Measurements from ENCODE around the gene CHD2.

The CHD2 gene

DNA sequence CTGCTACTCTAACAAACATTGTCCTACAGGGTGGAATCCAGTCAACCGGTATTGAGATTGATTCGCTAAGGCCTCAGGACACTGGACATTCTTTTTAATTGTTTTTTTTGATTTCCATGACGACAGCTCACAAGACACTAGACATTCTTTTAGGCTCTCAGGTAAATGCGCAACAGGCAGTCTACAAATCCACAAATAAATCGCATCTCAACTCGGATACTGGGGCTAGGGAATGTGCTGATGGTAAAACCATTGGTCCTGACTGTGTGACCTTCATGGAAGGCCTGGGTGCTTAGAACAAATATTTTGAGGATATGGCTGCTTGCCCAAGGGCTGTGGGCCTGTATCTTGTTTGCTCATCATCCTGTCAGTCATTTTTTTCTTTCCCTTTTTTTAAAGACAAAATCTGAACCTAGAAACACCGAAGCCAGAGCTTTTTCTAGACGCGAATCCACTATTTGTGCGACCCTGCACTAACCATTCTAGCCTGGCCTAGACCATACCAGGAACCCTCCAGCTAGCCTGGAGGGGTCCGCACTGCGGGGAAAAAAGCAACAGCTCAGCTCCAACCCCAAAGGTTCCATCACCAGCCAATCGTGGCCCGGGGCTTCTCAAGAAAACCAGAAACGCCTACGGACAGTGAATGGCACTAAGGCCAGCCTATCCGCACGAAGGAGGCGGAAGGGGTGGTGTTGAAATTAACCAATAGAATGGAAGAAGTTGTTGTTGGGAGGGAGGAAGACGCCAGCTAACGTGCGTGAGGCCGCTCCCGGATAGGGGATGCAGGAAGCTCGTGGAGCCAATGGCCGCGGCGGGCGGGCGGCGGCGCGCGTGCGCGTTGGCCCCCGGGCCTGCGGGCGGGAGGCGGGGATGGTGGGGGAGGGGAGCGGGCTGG lies 18.1 kb upstream of the CHD2 start:
- peak overlapping the region; percentile 98 for H3K27ac Mint-ChIP-seq
- ATAC-seq = peak; percentile 99
- peaks cover 32% of the 10 kb centered on the region for H3K36me3 Mint-ChIP-seq
- peak overlapping the region; percentile 86 for H3K4me3 Mint-ChIP-seq
- H3K27me3 Mint-ChIP-seq = no peaks in the 10 kb centered on the region
- H3K4me1 Mint-ChIP-seq = peaks cover 26% of the 10 kb centered on the region
- H3K9me3 Mint-ChIP-seq = no peaks in the 10 kb centered on the region

DNA sequence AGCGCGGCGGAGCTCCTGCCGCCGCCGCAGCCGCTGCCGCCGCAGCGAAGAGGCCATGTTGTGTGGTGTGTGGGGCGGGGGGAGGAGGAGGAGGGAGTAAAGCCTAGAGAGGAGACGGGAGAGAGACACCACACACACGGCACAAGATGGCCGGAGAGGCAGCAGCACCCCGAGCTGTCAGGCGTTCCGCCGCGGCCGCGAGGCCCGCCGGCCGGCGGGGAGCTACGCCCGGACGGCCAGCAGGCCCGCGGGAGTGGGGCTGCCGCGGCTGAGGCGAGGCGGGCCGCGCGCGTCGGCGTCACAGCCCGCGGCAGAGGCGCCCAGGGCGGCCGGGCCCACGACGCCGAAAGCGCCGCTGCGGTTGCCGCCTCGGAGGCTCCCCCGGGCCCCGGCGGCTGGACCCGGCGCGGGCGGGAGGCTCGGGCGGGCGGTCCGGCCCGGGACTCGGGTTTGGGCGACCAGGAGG lies 17.4 kb upstream of the CHD2 start:
- peak; percentile 92 for ATAC-seq
- no peaks in the 10 kb centered on the region for H3K27me3 Mint-ChIP-seq
- no peaks in the 10 kb centered on the region for H3K9me3 Mint-ChIP-seq
- H3K4me3 Mint-ChIP-seq = peak overlapping the region; percentile 88
- peaks cover 26% of the 10 kb centered on the region for H3K4me1 Mint-ChIP-seq
- peaks cover 37% of the 10 kb centered on the region for H3K36me3 Mint-ChIP-seq
- H3K27ac Mint-ChIP-seq = peak overlapping the region; percentile 98

DNA sequence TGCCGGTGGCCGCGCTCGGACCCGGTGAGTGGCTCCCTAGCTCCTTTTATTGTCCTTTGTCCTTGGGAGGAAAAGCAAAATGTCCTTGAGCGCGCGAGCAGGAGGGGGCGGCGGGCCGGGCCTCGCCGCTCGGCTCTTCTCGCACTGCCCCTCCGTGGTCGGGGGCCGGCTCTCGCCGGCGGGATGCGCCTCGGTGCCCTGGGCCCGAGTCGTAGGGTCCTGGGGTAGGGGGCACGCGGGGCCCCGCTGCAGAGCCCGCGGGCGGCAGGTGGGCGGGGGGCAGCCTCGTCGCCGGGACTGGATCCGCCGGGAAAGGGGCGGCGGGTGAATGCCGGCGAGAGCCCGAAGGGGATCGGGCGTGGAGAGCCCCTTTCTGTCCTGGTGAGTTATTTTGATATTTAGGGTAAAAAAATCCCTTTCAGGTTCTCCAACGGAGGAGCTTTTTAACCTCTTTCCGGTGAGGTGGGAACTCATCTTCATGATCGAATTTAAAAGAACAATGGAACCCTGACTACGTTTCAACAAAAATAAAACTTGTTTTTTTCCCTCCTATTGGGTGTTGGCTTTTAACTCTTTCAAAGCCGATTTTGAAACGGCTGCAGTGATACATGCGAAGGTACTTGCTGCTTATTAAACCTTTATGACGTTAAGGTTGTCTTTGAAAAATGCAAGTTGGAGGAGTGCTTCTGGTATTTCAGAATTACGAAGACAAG lies 16.8 kb upstream of the CHD2 start:
- H3K4me1 Mint-ChIP-seq = peaks cover 24% of the 10 kb centered on the region
- no peaks in the 10 kb centered on the region for H3K27me3 Mint-ChIP-seq
- peak overlapping the region; percentile 88 for H3K4me3 Mint-ChIP-seq
- peaks cover 37% of the 10 kb centered on the region for H3K36me3 Mint-ChIP-seq
- H3K27ac Mint-ChIP-seq = peak overlapping the region; percentile 98
- peak; percentile 19 for ATAC-seq
- H3K9me3 Mint-ChIP-seq = no peaks in the 10 kb centered on the region

DNA sequence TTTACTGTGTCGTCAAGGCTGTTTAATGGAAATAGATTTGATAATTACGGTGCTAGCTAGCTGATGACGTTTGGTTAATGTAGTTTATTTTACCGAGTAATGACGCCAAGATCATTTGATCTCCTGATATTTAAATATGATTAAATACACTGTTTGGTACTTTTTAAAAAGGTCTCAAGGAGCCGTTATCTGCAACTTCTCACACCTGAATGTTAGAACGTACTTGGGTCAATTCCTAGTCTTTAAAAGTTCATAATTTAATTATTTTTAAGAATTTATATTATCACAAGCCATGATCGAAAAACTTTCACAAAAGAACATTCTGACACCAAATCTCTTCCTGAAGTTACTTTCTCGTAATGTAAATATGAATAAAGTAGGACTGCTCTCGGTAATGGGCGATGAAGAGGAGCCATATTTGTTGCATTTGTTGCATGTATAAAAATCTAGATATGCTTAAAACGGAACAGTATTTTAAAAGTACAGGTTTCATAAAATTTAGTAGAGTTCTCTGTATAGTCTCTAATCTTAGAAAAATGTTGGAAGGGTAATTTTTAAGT lies 16.2 kb upstream of the CHD2 start:
- peak overlapping the region; percentile 88 for H3K4me3 Mint-ChIP-seq
- H3K27me3 Mint-ChIP-seq = no peaks in the 10 kb centered on the region
- no peak for ATAC-seq
- peak overlapping the region; percentile 98 for H3K27ac Mint-ChIP-seq
- peaks cover 24% of the 10 kb centered on the region for H3K4me1 Mint-ChIP-seq
- no peaks in the 10 kb centered on the region for H3K9me3 Mint-ChIP-seq
- H3K36me3 Mint-ChIP-seq = peaks cover 37% of the 10 kb centered on the region

DNA sequence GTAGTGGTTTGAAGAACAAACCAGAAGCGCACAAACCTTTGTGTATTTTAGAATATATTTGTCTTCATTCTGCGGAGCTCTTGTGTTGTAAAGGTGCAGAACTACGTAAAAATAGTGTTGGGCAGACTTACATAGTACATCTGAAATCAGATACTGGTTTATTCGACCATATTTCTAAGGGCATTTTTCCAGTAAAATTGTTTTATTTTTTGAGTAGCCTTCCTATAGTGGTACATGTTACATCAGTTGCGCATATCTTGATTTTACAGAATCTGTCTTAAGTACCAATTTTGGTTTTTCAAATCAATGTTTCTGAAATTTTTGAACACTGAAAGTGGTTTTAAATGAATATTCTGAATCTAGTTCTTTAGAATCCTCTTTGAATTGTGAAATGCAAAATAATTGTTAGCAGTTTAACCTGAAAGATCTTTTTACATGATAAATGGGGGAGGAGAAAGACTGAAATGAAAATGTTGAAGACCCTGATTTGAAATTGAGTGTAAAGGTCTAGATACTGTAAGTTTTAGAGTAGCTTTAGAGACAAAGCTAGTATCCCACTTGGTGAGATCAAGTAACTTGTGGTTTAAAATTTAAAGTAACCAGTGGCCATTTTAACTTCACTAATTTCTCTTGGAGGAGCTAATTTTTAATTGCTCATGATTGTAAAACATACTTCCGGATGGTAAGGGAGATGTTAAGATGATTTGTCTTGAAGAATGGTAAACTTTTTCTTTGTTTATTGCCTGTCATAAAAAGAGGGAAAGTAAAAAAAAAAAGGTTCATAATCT lies 15.5 kb upstream of the CHD2 start:
- ATAC-seq = no peak
- Mint-ChIP-seq H3K4me1 (peaks cover 27% of the 10 kb centered on the region), H3K4me3 (peak overlapping the region; percentile 88), H3K9me3 (no peaks in the 10 kb centered on the region), H3K27me3 (no peaks in the 10 kb centered on the region), H3K27ac (peak overlapping the region; percentile 98), H3K36me3 (peaks cover 41% of the 10 kb centered on the region)

DNA sequence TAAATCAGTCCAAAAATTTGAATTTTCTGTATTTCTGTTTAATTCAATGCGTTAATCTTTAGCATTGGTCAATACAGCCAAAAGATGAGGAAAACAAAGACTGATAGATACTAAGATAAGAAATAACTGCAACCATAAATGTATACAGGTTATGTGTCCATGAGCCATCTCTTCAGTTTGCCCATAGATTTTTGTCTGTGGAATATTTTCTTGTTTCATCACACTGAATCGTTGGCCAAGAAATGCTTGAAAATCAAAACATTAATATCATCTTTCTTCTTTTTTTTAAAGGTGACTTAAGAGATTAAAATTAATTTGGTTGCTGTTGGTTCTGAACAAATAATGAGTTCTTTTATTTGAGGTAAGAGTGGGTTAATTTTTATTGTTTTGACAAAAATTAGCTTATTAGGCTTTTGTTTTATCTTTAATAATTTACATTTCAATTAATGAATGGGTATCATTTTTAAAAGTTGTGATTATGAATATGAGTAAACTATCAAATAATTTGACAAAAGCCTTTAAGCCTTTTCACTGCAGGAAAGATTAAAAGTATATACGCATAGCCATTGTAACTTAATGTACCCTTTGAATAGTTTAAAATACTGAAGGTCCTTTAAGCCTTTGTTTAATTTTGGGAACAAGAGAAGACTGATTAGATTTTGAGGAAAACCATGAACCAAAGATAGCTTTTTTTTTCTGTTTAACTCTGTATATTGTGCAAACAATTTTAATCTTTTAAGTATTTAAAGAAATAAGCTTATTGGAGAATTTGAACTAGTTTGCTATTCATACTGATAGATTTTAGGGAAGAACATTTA lies 14.7 kb upstream of the CHD2 start:
- Mint-ChIP-seq H3K4me1 (peaks cover 34% of the 10 kb centered on the region), H3K9me3 (no peaks in the 10 kb centered on the region), H3K27me3 (no peaks in the 10 kb centered on the region), H3K36me3 (peaks cover 49% of the 10 kb centered on the region), H3K27ac (peak overlapping the region; percentile 98), H3K4me3 (peak overlapping the region; percentile 88)
- no peak for ATAC-seq

DNA sequence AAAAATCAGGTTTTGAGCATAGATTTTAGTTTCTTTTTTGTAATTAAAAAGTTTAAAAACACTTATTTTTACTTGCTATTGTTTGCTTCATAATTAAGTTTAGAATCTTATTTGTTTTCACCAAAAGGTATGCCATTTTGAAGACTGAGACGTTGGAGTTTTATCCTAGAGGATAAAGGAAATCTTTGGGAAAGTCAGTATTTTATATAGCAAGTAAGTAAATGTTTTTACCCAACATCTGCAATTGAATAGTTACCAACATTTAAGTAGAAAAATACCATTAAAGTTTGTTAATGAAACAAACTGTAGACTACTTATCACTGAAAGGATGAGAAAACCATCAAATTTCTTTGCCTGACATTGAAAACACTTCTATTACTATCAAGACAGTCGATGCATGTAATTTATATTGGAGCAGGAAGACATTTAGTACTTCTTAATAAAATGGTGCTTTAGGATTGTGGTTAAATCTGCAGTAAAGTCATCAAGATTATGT lies 14.0 kb upstream of the CHD2 start:
- no peaks in the 10 kb centered on the region for H3K9me3 Mint-ChIP-seq
- H3K4me1 Mint-ChIP-seq = peaks cover 41% of the 10 kb centered on the region
- peaks cover 56% of the 10 kb centered on the region for H3K36me3 Mint-ChIP-seq
- no peaks in the 10 kb centered on the region for H3K27me3 Mint-ChIP-seq
- no peak overlapping the region for H3K4me3 Mint-ChIP-seq
- H3K27ac Mint-ChIP-seq = no peak overlapping the region
- ATAC-seq = no peak

DNA sequence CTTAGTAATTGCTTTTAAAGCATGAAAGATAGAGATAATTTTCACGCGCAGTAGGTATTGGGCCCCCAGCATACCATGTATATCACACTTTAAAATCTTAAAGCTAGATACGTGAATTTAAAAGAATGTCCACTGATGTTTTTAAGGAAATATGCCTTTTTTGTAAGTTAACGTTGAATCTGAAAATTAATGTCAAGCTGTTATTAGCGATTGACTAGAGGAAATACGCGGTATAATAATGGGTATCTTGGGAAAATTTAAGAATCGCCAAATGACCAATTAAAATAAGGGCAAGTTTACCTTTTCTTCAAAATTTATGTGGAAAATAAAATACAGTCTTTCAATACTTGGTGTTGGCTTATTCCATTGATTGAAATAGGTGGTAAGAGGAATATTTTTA lies 13.3 kb upstream of the CHD2 start:
- H3K36me3 Mint-ChIP-seq = peaks cover 62% of the 10 kb centered on the region
- no peaks in the 10 kb centered on the region for H3K9me3 Mint-ChIP-seq
- H3K4me1 Mint-ChIP-seq = peaks cover 40% of the 10 kb centered on the region
- no peaks in the 10 kb centered on the region for H3K27me3 Mint-ChIP-seq
- no peak overlapping the region for H3K4me3 Mint-ChIP-seq
- ATAC-seq = no peak
- no peak overlapping the region for H3K27ac Mint-ChIP-seq

DNA sequence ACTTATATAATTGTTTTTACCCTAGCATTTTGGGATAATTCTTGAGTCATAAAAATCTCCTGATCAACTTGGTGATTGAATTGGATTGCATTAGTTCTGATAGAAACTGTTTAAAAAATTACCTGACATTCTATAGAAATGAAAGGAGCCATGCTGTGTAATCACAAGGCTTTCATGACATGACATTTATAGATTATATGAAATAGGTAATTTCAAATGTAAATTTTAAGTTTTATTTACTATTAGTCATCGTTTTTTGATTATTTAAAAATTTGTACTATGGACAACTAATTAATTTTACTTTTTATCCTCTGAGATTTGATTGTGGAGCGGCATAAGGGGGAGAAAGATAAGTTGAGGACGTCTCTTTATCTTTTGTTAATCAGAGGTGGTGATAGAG lies 12.3 kb upstream of the CHD2 start:
- no peak overlapping the region for H3K4me3 Mint-ChIP-seq
- no peak overlapping the region for H3K27ac Mint-ChIP-seq
- H3K4me1 Mint-ChIP-seq = peaks cover 37% of the 10 kb centered on the region
- H3K36me3 Mint-ChIP-seq = peaks cover 71% of the 10 kb centered on the region
- no peak for ATAC-seq
- H3K9me3 Mint-ChIP-seq = no peaks in the 10 kb centered on the region
- H3K27me3 Mint-ChIP-seq = no peaks in the 10 kb centered on the region

DNA sequence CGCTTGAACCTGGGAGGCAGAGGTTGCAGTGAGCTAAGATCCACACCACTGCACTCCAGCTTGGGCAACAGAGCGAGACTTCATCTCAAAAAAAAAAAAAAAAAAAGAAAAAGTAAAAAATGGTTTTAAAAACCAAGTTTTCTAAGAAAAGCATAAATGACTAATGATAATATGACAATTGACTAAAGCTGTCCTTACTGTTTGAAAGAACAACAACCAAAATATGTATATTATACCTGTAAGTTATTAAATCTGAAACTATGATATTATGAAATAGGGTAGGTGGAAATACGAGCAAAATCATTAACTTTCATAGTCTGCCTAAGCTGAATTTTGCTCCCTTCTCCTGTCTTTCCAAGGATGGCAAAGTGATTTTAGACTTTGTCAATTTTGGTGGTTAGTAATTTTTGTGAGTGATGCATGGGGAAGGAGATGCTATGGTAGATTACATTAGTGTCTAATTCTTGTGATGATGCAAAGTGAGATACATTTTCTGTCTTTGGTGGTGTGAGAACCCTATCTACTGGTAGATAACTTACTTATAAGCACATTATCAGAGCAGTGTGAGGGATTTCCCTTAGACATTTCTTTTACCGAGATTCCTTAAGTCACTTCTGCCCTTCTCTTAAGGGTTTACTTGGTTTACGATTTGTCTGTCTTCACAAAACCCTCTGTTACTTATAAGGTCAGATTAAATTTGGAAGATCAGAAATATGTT lies 10.6 kb upstream of the CHD2 start:
- ATAC-seq = no peak
- no peaks in the 10 kb centered on the region for H3K27me3 Mint-ChIP-seq
- H3K9me3 Mint-ChIP-seq = no peaks in the 10 kb centered on the region
- peak overlapping the region; percentile 28 for H3K27ac Mint-ChIP-seq
- H3K36me3 Mint-ChIP-seq = peaks cover 70% of the 10 kb centered on the region
- no peak overlapping the region for H3K4me3 Mint-ChIP-seq
- peaks cover 40% of the 10 kb centered on the region for H3K4me1 Mint-ChIP-seq

DNA sequence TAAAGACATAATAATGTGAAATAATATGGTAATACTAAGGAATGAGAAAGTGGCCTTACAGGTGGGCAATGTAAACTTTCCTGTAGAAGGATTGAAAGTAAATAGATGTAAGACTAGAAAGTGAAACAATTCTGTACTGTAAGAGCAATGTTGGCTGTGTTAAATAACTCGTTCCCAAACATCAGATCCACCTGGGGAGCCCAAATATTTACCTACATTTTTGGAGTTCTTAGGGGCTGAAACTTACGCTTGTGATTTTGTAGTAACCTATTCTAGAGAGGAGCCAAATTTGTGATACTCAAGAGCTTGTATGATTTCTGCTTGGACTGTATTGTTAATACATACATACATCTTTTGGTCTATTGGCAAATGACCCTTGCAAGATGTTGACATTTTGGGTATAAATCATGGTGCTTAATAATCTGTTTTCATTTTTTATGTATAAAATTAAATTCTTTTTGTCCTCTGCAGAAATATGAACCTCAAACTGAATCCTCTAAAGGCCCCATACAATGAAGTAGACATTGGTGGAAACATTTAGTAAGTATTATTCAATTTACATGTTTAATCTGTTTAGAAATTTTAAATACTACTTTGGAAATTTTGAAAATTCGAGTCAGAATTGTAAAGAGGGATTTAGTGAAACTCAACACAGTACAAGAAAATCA lies 8.5 kb upstream of the CHD2 start:
- Mint-ChIP-seq H3K9me3 (no peaks in the 10 kb centered on the region), H3K4me3 (no peak overlapping the region), H3K27me3 (no peaks in the 10 kb centered on the region), H3K4me1 (peaks cover 50% of the 10 kb centered on the region), H3K27ac (no peak overlapping the region), H3K36me3 (peaks cover 66% of the 10 kb centered on the region)
- no peak for ATAC-seq

DNA sequence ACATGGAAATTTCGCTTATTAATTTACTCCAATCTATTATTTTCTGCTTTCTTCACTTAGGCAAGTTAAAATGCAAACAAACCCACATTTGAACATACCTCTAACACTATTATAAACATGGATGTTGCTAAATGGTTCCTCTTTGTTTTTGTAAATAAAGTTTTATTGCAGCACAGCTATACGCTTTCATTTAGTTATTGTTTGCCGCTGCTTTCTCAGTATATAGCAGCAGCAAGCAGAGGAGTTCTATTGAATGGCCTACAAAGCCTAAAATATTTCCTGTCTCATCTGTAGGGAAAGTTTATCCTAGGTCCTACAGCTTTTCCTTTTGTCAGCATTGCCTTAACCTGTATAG lies 7.9 kb upstream of the CHD2 start:
- H3K27ac Mint-ChIP-seq = no peak overlapping the region
- H3K4me3 Mint-ChIP-seq = no peak overlapping the region
- ATAC-seq = no peak
- H3K4me1 Mint-ChIP-seq = peaks cover 49% of the 10 kb centered on the region
- H3K27me3 Mint-ChIP-seq = no peaks in the 10 kb centered on the region
- peaks cover 66% of the 10 kb centered on the region for H3K36me3 Mint-ChIP-seq
- H3K9me3 Mint-ChIP-seq = no peaks in the 10 kb centered on the region

DNA sequence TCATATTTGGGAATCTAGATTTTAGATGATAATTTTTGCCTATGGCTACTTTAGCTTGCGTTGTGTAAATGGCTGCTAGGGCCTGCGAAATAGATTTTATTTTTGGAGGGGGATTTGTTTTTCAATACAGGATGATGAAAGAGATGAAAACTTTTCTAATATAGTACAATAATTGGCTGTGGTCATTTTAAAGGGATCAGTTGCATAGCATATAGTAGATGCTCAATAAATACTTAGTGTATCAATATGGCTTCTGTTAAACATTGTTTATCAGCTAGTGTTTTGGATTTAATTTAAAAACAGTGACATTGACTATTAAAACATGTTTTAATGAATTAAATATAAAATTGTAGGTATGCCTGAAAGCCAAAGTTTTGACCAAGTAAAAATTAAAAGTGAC lies 6.9 kb upstream of the CHD2 start:
- no peaks in the 10 kb centered on the region for H3K9me3 Mint-ChIP-seq
- no peaks in the 10 kb centered on the region for H3K27me3 Mint-ChIP-seq
- peaks cover 73% of the 10 kb centered on the region for H3K36me3 Mint-ChIP-seq
- no peak overlapping the region for H3K27ac Mint-ChIP-seq
- H3K4me1 Mint-ChIP-seq = peaks cover 48% of the 10 kb centered on the region
- H3K4me3 Mint-ChIP-seq = no peak overlapping the region
- no peak for ATAC-seq
